AG09309 (cell line): ENCODE measurements around the gene GNPTG.

Experiments used
- DNase-seq: peaks from one replicate; pipeline ENCODE4 v3.0.0-alpha.2; 2010; ENCODE audit warnings: low read depth
- H3K4me3 ChIP-seq: 2 replicates; pipeline ENCODE4 v1.5.1; 2011; ENCODE audit warnings: mild to moderate bottlenecking, low read depth, low read length, moderate library complexity; ENCODE audit not compliant: control insufficient read depth
- CTCF ChIP-seq: IDR thresholded peaks from 2 replicates; pipeline ENCODE4 v1.5.1; 2011; ENCODE audit warnings: mild to moderate bottlenecking, low read depth, low read length, inconsistent platforms; ENCODE audit not compliant: insufficient read depth, control insufficient read depth; ENCODE audit errors: missing control alignments

The GNPTG gene

GRCh38 chr16:1374418-1375297 is 22.9 kb downstream of the GNPTG start:
- no peak for DNase-seq
- no peak overlapping the region for H3K4me3 ChIP-seq
- TF ChIP-seq CTCF: no peak

- no peak overlapping the region for H3K4me3 ChIP-seq
- DNase-seq: no peak
- TF ChIP-seq CTCF: no peak
These were observed 23.5 kb downstream of the GNPTG start for GRCh38 chr16:1375298-1375640.

DNA sequence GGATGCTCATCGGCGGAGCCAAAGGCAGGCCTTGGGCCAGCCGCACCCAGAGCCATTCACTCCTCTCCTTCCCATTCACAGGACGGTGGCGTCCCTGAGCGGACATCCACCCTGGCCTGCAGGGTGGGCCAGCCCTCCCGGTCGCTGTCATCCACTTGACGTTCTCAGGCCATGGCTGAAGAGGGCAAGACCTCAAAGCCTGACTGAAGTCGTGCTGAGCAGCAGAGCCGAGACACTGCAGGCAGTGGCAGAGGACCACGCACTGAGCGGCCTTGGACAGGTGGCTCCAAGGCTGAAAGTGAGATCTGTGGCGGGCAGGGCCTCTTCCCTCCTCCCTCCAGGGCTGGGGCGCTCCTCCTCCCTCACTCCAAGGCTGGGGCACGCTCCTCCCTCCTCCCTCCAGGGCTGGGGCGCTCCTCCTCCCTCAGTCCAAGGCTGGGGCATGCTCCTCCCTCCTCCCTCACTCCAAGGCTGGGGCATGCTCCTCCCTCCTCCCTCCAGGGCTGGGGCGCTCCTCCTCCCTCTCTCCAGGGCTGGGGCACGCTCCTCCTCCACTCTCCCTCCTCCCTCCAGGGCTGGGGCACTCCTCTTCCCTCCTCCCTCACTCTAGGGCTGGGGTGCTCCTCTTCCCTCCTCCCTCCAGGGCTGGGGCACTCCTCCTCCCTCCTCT is 24.1 kb downstream of the GNPTG start:
- H3K4me3 ChIP-seq: no peak overlapping the region
- DNase-seq: no peak
- no peak for TF ChIP-seq CTCF

GRCh38 chr16:1377406-1378010 is 25.8 kb downstream of the GNPTG start:
- no peak for TF ChIP-seq CTCF
- no peak overlapping the region for H3K4me3 ChIP-seq
- DNase-seq: no peak

- no peak for TF ChIP-seq CTCF
These were observed 26.5 kb downstream of the GNPTG start for GRCh38 chr16:1378087-1378803.

GRCh38 chr16:1378804-1379303 is 27.1 kb downstream of the GNPTG start:
- peak overlapping the region; percentile 45 for H3K4me3 ChIP-seq
- peak; percentile 24 for DNase-seq
- TF ChIP-seq CTCF: no peak

More at GRCh38 chr16:1378087-1378803, 26.5 kb downstream of the GNPTG start:
- H3K4me3 ChIP-seq: peak overlapping the region; percentile 45
- no peak for DNase-seq
